Spleen (tissue), 11 donors: ENCODE data around the gene CAMTA1. TPM values are rescaled to one million over a fixed set of nuclear protein-coding genes. Genes with fewer than 3 reads are reported as not detected.

ENCODE experiments used
- DNase-seq: peaks from one replicate; pipeline ENCODE4 v3.0.0-alpha.2; 2020
- H3K27ac ChIP-seq, 8 donors: fragments of 200-600 bp; sonication (generic) in 7 of 8; 1 replicate in 4 of 8; 2 replicates in 4 of 8; pipeline versions ENCODE4 v1.5.0 to v1.8.0; 2016 to 2021; ENCODE audit warnings: inconsistent platforms in 4 of 8, mild to moderate bottlenecking in 4 of 8, moderate library complexity in 1 of 8
- H3K27me3 ChIP-seq, 7 donors: fragments of 200-600 bp; sonication (generic) in 6 of 7; replicated peaks in 1 of 7; 1 replicate in 4 of 7; 2 replicates in 3 of 7; pipeline versions ENCODE4 v1.5.0 to v1.8.0; 2016 to 2021; ENCODE audit warnings: inconsistent platforms in 3 of 7, mild to moderate bottlenecking in 1 of 7
- H3K36me3 ChIP-seq, 6 donors: fragments of 200-600 bp; sonication (generic) in 5 of 6; 1 replicate in 4 of 6; 2 replicates in 2 of 6; pipeline versions ENCODE4 v1.5.0 to v1.8.0; 2016 to 2021; ENCODE audit warnings: inconsistent platforms in 2 of 6
- H3K4me1 ChIP-seq, 6 donors: fragments of 200-600 bp; sonication (generic) in 5 of 6; 1 replicate in 3 of 6; 2 replicates in 3 of 6; pipeline versions ENCODE4 v1.5.0 to v1.8.0; 2016 to 2021; ENCODE audit warnings: inconsistent platforms in 3 of 6
- H3K4me3 ChIP-seq, 8 donors: fragments of 200-600 bp; sonication (generic) in 7 of 8; 1 replicate in 4 of 8; 2 replicates in 4 of 8; pipeline versions ENCODE4 v1.5.0 to v1.8.0; 2016 to 2021; ENCODE audit warnings: inconsistent platforms in 4 of 8, mild to moderate bottlenecking in 4 of 8, moderate library complexity in 2 of 8
- H3K9me3 ChIP-seq, 8 donors: fragments of 200-600 bp; sonication (generic) in 7 of 8; 1 replicate in 4 of 8; 2 replicates in 4 of 8; pipeline versions ENCODE4 v1.5.0 to v1.8.0; 2016 to 2021; ENCODE audit warnings: inconsistent platforms in 4 of 8
- CTCF ChIP-seq, 11 experiments: fragments of 200-600 bp in 7 of 11; fragments of 450-650 bp in 4 of 11; sonication (generic) in 4 of 11; IDR thresholded peaks in 8 of 11; conservative IDR thresholded peaks in 3 of 11; 1 replicate in 7 of 11; 2 replicates in 4 of 11; pipeline versions ENCODE4 v1.4.0 to v1.8.0; 2016 to 2021; ENCODE audit warnings: antibody characterized with exemption in 11 of 11, inconsistent platforms in 4 of 11, mild to moderate bottlenecking in 1 of 11
- POLR2A ChIP-seq, 3 donors: fragments of 450-650 bp; IDR thresholded peaks; one replicate each; pipeline ENCODE4 v1.5.1; 2017; ENCODE audit warnings: antibody characterized with exemption in 3 of 3, mild to moderate bottlenecking in 1 of 3
- POLR2AphosphoS5 ChIP-seq, 3 donors: sonication (generic); formaldehyde crosslinking; IDR thresholded peaks; one replicate each; pipeline ENCODE4 v1.5.1; 2017; ENCODE audit warnings: antibody characterized with exemption in 3 of 3
- WGBS, 5 donors: extraction: QIAGEN DNeasy Blood & Tissue Kit in 3 of 5; methylation state at CpG; one replicate each; pipeline versions ENCODE4 v1.1.5 to v1.1.7; 2013 to 2018; 5-methylcytosine and 5-hydroxymethylcytosine counted together
- intact Hi-C: fragments of 100-400 bp; cut with DNase I; formaldehyde crosslinking; loops from one replicate; pipeline ENCODE4 v1.15.0; 2023; ENCODE audit warnings: low total_unique reads
- polyA plus RNA-seq, 3 donors: library from polyadenylated mRNA; stranded (reverse); fragments of 200-250 nt; gene quantifications; one replicate each; pipeline ENCODE4 v1.2.1, GENCODE V29; 2013
- total RNA-seq, 7 donors: library from RNA; depleted of rRNA in 3 of 7; stranded (reverse); fragments of >200 nt in 3 of 7; fragmentation: NEBNext Ultra II Directional in 4 of 7; extraction: Animal tissue kit (Norgen Biotek cat#: 25700) in 4 of 7; gene quantifications; one replicate each; pipeline versions ENCODE4 v1.1.0 to v1.2.1, GENCODE V29; 2016 to 2021
- donor health status: healthy with polysubstance abuse.
- donor health status: DM: no; HTN: no; CAD: no; lungs with moderate emphysema.
- donor health status: DM: no; HTN: no; CAD: no.
- donor health status: Bipolar disorder and iron deficiency.
- donor health status: healthy.
- donor health status: DM: no; HTN: no; CAD: no.
- donor health status: DM: yes; HTN: yes; CAD: no.

CAMTA1 gene
- total and polyA plus RNA-seq, 10 donors = 53.0 to 106 (median 77.3) TPM

DNA sequence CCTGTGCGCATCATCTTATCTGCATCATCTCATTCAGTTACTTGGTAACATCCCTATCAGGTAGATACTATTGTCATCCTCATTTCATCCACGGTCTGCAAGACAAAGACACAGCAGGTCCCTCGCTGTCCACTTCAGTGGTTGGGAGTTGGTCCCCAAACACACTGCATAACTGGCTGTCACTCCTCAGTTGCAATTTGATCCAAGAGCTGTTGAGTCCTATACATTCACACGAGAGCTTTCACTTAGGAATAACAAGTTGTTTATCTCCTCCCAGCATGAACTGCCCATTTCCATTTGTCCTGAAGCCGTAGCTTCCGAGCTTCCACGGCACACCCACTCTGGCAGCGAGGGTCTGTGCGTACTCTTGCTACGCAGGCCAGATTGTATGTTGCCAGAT, 472.0 kb downstream of the CAMTA1 start:
- H3K9me3 ChIP-seq = no peaks in the 10 kb centered on the region
- WGBS, 5 donors = 79 to 87% (median 86%) methylated on average over 10 of the region's 10 CpGs
- H3K27me3 ChIP-seq = peaks cover 0 to 8% (median 0%) of the 10 kb centered on the region in 7 donors
- no peaks in the 10 kb centered on the region for H3K4me1 ChIP-seq
- no peak for DNase-seq
- H3K27ac ChIP-seq = no peak overlapping the region
- H3K36me3 ChIP-seq = no peaks in the 10 kb centered on the region
- no peak for TF ChIP-seq POLR2AphosphoS5 (IDR thresholded peaks at IDR 0.05)
- no peak for TF ChIP-seq POLR2A (IDR thresholded peaks at IDR 0.05)
- no peak for TF ChIP-seq CTCF (IDR thresholded peaks at IDR 0.05 in 8 of 11, conservative IDR thresholded peaks at IDR 0.05 in 3 of 11)
- intact Hi-C loops = no loop called here
- no peak overlapping the region for H3K4me3 ChIP-seq

DNA sequence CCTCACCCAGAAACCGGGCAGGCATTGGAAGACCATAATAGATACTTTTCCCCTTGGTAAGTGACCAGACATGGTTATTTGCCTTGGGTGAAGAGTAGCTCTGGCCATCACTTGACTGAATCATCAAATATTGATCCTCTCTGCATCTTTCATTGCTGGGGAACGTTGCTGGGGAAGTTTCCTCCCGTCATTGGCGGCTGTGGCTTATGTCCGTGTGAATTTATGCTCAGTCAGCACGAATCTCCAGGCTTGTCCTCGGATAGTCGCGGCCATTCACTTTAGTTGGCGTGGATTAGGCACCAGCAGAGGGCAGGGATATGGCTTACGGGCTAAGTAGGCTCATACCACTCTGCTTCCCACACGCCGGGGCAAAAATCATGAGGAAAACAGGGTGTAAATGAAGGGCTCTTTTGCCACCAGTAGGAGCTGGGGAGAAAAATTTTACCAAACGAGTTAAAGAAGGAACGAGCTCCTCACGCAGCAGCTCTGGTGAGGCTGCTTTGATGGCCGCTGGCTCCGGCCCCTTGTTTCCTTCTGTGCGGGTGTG, 473.4 kb downstream of the CAMTA1 start:
- H3K27ac ChIP-seq = no peak overlapping the region
- H3K36me3 ChIP-seq = no peaks in the 10 kb centered on the region
- H3K27me3 ChIP-seq = peaks cover 0 to 14% (median 0%) of the 10 kb centered on the region in 7 donors
- intact Hi-C loops = no loop called here
- no peak overlapping the region for H3K4me3 ChIP-seq
- no peaks in the 10 kb centered on the region for H3K9me3 ChIP-seq
- H3K4me1 ChIP-seq = no peaks in the 10 kb centered on the region
- TF ChIP-seq CTCF (IDR thresholded peaks at IDR 0.05 in 8 of 11, conservative IDR thresholded peaks at IDR 0.05 in 3 of 11) (no peak), POLR2AphosphoS5 (IDR thresholded peaks at IDR 0.05) (no peak)
- DNase-seq = no peak
- WGBS, 5 donors = 86 to 91% (median 87%) methylated on average over 19 of the region's 19 CpGs

- no peak overlapping the region for H3K4me3 ChIP-seq
- no peaks in the 10 kb centered on the region for H3K4me1 ChIP-seq
- H3K27ac ChIP-seq = no peak overlapping the region
- DNase-seq = no peak
- H3K36me3 ChIP-seq = no peaks in the 10 kb centered on the region
- no peaks in the 10 kb centered on the region for H3K9me3 ChIP-seq
- 81 to 95% (median 88%) methylated on average over 5 of the region's 5 CpGs for WGBS, 5 donors
- peaks cover 0 to 14% (median 0%) of the 10 kb centered on the region in 7 donors for H3K27me3 ChIP-seq
- intact Hi-C loops = no loop called here
- TF ChIP-seq POLR2AphosphoS5 (IDR thresholded peaks at IDR 0.05) = no peak
These were observed 474.7 kb downstream of the CAMTA1 start for GRCh38 chr1:7259955-7260354.

DNA sequence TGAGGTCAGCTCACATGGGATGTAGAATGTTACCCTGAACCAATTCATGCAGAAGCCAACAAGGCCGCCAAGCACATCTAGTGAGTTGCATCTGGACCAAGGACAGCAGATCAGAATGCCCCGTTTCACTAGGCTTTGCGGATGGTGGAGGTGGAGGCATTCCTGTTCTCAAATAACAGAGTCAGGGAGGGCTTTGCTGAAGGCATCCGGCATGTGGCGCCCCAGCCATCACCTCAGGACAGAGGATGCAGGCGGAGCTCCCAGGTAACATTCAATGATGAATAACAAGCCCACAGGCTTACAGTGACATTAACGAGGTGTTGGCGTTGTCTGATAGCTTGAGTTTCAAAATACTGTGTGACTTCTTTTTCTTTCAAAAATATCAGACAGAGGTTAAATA, 476.2 kb downstream of the CAMTA1 start:
- H3K4me3 ChIP-seq = no peak overlapping the region
- H3K27ac ChIP-seq = no peak overlapping the region
- no peaks in the 10 kb centered on the region for H3K9me3 ChIP-seq
- TF ChIP-seq CTCF (IDR thresholded peaks at IDR 0.05 in 8 of 11, conservative IDR thresholded peaks at IDR 0.05 in 3 of 11) (no peak), POLR2A (IDR thresholded peaks at IDR 0.05) (no peak), POLR2AphosphoS5 (IDR thresholded peaks at IDR 0.05) (no peak)
- H3K4me1 ChIP-seq = no peaks in the 10 kb centered on the region
- 86 to 92% (median 89%) methylated on average over 8 of the region's 8 CpGs for WGBS, 5 donors
- intact Hi-C loops = no loop called here
- DNase-seq = no peak
- peaks cover 0 to 23% (median 0%) of the 10 kb centered on the region in 7 donors for H3K27me3 ChIP-seq
- no peaks in the 10 kb centered on the region for H3K36me3 ChIP-seq

GRCh38 chr1:7262611-7263010, 477.4 kb downstream of the CAMTA1 start:
- Histone ChIP-seq H3K27me3 (peaks cover 0 to 30% (median 0%) of the 10 kb centered on the region in 7 donors), H3K4me1 (no peaks in the 10 kb centered on the region), H3K4me3 (no peak overlapping the region), H3K36me3 (no peaks in the 10 kb centered on the region), H3K9me3 (peaks cover 0 to 3% (median 0%) of the 10 kb centered on the region in 8 donors), H3K27ac (no peak overlapping the region)
- no peak for TF ChIP-seq POLR2AphosphoS5 (IDR thresholded peaks at IDR 0.05)
- no peak for TF ChIP-seq CTCF (IDR thresholded peaks at IDR 0.05 in 8 of 11, conservative IDR thresholded peaks at IDR 0.05 in 3 of 11)
- no peak for TF ChIP-seq POLR2A (IDR thresholded peaks at IDR 0.05)
- WGBS, 5 donors = 32 to 62% (median 47%) methylated on average over 6 of the region's 6 CpGs
- DNase-seq = no peak
- intact Hi-C loops = no loop called here
